ENCODE measurements around the gene TRAF1.
A peak's percentile ranks its signal among the peaks of the same experiment; 100 is the strongest.

TRAF1 gene

DNA sequence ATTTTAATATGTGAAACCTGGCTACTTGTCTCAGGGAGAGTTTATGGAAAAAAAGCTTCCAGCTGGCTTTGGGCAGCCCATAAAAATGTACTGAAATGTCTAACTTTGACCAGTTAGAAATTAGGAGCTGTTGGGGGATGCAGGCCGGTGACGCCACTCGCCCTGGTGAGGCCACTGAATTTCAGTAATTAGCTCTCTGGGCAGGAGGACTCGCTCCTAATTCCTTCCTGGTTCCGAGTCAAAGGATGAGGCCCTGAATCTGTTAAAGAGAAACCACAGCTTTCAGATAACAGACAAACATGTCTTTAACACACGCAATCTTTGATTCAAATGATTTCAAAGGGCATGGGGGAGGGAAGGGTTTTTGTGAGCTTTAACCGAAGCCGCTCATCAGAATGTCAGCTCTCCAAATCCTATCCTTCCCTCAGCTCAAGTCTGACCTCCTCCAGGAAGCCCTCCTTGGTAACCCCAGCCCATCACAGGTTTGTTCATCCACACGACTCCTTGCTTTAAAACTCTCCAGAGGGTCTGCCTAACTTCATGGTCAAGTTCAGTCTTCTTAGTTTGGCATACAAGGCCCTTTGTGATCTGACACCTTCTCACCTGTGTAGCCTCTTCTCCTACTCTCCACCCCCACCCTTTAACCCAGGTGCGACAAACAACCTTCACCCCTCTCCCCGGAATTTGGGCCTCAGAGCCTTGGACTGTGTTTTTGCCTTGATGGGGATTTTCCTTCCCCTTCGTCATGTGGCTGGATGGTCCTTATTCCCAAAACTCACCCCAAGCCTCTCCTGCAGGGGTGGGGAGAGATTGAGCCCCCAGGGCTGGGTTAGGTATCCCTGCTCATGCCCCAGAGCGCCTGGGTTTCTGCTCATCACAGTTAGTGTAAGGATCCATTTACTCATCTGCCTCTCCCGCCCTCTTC, 36.0 kb downstream of the TRAF1 start:
- DNase-seq (ENCODE audit: low spot score) = no peak

DNA sequence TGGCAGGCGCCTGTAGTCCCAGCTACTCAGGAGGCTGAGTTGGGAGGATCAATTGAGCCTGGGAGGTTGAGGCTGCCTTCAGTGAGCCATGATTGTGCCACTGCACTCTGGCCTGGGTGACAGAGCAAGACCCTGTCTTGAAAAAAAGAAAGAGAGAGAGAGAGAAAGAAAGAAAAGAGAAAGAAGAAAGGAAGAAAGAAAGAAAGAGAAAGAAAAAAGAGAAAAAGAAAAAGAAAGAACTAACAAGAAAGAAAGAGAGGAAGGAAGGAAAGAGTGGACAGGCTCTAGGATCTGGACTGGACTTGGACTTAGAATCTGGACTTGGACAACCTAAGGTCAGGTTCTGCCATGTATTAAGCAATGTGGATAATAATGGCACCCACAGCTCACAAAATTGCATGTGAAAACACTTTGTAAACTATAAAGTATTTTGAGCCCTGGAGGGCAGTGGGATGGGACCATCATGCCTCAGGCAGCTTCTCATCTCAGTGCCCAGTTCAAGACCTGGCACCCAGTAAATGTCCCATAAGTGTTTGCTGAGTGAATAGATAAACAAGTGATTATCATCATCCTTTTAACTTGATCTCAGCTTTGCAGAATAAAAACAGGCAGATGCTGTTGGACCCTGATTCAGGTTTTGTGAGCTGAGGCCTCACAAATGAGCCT, 36.9 kb downstream of the TRAF1 start:
- DNase-seq (ENCODE audit: low spot score) = no peak

DNA sequence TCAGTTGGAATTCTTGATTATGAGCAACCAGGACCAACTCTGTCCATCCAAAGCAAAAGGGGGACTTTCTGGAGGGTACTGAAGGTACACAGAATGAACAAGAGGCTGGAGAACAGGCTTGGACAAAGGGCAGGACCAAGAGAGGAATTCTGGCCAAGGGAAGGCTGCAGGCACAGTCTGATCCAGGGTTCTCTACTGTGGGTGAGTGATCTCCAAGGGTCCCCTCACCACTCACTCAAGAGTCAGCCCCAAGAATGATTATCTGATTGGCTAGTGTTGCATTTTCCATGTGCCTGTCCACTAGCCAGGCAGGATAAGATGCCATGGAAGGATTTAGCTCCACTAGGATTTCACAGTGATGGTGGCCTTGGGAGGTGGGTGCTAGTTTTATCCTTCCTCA, 38.0 kb downstream of the TRAF1 start:
- no peak for DNase-seq (ENCODE audit: low spot score)

DNA sequence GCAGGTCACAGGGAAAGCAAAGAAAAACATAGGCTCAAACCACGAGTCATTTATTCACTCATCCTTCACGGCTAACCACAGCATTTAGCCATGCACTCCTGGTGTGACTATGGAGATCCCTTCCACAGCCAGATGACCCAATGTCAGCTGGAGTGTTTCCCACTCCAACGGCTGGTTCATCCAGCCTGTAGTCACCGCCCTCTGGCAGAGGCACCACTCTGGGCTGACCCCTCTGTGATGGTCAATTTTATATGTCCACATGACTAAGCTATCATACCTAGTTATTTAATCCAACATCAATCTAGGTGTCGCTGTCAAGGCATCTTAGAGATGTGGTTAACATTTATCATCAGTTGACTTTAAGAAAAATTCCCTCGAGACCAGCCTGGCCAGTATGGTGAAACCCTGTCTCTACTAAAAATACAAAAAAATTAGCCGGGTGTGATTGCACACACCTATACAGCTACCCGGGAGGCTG, 40.1 kb downstream of the TRAF1 start:
- DNase-seq (ENCODE audit: low spot score) = no peak

DNA sequence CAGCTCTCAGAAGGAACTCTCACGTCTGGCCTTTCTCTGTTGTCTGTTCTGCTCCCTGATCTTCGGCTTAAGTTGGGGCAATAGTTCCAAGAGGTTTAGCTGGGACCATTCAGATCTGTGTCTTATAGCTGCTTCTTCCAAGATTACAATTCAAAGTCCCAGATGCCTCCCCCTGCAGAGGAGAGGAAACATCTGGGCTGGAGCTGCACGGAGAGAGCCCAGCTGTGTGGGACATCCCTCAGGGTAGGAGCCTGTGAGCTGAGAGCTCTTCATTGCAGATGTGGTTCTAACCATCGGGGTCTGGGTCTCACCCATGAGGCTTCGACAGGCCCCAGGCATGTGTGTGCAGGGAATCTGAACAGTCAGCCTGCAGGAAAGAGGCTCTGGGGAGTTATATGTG, 40.6 kb downstream of the TRAF1 start:
- DNase-seq (ENCODE audit: low spot score) = no peak

DNA sequence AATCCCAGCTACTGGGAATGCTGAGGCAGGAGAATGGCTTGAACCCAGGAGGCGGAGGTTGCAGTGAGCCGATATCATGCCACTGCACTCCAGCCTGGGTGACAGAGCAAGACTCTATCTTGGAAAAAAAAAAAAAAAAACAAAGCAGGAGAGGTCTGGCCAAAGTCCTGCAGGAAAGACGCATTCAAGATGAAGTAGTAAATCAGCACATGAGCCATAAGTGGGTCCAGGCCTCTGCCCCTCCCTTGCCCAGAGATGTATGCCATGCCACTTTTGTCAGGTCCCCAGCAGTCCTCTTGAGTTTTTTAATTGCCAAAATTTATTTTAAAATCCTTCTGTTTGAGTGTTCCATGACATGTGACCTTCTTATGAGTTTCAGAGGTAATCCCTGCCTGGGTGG, 41.1 kb downstream of the TRAF1 start:
- DNase-seq (ENCODE audit: low spot score) = no peak

DNA sequence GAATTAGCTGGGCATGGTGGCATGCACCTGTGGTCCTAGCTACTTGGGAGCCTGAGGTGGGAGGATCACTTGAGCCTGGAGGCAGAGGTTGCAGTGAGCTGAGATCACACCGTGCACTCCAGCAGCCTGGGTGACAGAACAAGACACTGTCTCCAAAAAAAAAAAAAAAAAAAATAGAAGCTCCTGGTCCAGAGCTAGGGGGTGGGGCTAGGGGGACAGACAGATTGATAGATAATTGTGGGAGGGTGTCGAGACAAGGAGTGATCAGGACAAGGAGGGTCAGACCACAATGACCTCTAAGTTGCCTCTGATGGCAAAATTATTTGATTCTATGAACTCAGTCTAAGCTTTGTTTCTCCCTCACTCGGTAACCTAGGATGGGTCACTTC, 43.0 kb downstream of the TRAF1 start:
- no peak for DNase-seq (ENCODE audit: low spot score)

DNA sequence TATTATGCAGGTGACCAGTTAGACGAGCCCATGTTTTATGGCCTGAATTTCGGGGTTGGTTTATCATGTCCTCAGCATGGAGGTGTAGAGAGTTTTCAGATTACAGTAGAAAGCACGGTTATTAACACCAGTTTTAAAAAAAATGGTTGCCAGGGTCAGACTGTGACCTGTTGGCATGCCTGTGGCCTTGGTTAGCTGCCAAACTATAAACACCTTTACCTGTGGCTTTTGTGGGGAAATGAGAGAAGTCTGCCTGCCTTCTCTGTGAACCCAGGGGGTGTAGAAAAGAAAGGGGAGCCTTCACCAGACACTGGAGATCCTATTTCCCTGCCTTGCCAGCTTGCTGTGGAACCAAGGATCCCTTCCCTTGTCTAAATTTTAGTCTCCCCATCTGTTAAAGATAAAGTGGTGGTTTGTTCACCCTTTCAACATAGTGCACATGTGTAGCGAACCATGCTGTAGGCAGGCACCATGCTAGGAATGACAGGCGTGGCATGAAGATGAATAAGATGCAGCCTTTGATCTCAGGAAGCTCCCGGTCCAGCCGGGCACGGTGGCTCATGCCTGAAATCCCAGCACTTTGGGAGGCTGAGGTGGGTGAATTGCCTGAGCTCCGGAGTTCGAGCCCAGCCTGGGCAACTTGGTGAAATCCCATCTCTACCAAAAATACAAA, 43.5 kb downstream of the TRAF1 start:
- DNase-seq (ENCODE audit: low spot score) = no peak

DNA sequence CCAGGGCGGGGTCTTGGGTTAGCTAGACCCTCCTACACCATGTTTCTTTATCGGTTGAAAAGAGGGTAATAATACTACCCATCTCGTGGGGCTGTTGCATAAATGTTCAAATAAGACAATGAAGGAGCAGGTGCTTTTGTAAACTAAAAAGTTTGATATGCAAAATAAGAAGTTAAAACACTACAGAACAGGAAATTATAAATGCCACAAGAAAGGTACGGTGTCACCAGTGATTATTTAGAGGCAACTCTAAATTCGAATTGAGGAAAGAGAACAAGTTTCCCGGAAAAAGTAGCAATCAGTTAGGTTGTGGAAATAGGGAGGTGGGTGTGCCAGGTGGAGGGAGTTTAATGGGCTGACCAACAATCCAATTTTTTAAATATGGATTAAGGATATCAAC, 47.1 kb downstream of the TRAF1 start:
- no peak for DNase-seq (ENCODE audit: low spot score)

DNA sequence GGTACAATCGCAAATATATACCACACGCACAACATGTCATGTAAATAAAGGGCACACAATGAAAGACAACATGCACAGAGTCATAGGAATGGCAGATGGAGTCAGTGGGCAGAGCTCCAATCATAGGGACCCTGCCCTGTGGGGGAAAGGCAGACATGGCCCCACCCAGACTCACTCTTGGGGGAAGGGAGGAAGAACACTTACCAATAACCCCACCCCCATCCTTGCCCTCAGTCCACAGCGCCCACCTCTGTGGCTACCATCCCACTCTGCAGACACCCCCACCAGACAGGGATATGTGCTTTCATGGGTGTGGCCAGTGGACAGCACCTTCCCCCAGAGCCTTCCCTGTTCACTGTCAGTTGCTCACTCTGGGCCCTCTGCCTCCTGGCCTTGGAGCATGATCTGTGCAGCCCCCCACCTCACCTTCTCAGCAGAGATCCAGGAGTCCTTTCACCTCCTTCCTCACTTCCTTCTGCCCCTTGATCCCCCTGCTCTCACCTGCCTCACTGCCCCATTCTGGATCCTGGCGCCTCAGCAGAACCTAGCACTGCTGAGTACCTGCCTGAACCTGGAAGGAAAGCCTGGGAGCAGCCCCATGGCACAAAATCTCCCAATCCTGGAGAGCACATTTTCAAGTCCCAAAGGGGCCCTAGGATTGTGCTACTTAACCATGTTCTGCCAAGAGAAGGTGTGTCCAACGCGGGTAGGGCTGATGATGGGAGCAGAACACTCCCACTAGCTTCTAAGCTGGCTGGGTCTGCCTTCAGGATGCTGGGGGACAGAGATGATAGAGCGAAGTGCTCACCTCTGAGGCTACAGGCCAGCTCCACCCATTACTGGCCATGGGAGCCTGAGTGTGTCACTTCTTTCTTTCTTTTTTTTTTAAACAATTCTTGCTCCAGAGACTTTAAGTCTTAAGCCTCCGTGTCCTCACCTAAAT, 48.1 kb downstream of the TRAF1 start:
- DNase-seq (ENCODE audit: low spot score) = no peak

DNA sequence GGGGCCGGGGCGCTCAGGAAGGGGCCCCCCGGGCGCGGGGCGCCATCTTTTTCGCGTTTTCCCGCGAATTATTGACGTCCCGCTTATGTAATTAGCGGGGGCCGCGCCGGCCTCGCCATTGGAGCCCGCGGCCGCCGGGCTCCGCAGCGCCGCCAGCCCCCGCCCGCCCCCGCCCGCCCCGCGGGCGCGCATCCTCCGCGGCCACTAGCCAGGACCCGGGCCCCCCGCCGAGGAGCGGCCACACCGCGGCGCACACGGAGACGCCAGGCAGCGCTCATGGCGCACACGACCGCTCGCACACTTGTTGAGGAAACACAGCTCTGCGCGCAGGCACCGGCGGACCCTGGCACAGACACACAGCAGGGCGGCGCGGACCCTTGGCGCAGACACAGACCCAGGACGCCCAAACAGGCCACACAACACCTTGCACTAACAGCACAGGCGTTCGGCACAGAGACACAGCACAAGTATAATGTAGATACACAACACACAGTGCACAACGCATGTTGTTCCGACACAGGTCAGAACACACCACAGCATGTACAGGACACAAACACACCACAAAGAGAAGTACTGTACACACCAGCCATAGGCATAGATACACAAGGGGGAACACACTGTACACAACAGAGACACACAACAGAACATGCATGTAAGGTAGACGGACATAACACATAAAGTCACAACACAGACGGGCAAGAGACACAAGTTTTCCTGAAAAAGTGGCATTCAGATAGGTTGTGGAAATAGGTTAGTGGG, 49.1 kb downstream of the TRAF1 start:
- peak; percentile 78 for DNase-seq (ENCODE audit: low spot score)

DNA sequence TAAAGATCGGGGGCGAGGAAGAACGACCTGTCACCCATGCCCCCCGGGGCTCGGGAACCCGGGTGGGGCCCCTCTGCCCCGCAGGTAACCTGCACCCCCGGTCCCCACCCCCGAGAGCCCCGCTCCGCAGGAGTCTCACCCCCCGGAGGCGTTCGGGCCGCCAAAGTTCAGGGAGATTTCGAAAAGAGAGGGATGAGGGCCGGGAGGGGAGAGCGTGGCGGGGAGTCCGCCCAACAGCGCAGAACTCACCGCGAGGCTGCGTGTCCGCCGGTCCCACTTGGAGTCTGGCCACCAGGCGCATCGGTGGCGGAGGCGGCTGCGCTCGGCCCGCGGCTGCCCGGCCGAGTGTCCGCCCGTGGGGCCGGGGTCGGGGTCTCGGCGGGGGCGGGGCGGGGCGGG, 49.8 kb downstream of the TRAF1 start, which contains the start of gene PHF19:
Gene PHF19, minus strand, starts transcription at position 347 of the 399 bp plus-strand sequence. CDS start 2,447 bp downstream, outside the sequence.
- DNase-seq (ENCODE audit: low spot score) = no peak

DNA sequence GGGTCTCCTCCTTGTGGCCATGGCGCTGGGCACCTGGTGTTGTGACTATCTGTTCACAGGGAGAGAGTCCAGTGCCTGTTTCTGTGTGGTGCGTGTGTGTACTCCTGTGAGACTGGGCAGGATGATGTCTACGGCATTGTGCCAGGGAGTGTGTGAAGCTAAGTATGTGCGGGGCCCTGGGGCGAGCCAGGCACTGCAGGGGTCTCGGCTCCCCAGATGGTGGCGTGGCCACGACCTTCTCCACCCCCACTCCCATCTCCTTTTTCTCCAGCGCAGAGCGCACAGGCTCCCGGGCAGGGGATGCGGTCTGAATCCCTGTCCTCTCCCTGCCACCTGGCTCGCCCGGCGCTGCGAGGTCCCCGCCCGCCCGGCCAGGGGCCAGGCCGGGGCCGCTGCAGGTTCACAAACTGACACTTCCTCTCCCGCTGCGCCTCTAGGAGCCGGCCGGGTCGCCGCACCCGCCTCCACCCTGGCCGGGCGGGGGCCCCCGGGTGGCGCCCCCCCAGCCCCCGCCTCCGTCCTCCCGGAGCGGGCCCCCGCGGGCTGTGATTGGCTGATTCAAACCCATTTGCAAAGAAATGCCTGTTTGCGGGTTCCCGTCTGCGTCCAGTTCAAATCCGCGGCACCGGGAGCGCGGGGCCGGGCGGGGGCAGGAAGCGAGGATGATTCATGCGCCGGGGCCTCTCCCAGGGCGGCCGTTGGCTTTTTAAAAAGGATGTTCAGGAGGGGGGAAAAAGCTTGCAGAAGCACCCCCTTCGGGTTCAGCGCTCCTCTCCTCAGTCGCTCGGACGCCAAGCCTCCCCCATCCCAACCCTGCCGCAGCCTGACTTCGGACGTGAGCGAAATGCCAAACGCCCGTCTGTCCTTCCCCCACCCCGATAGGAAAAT, 50.4 kb downstream of the TRAF1 start:
- DNase-seq (ENCODE audit: low spot score) = peak; percentile 71

DNA sequence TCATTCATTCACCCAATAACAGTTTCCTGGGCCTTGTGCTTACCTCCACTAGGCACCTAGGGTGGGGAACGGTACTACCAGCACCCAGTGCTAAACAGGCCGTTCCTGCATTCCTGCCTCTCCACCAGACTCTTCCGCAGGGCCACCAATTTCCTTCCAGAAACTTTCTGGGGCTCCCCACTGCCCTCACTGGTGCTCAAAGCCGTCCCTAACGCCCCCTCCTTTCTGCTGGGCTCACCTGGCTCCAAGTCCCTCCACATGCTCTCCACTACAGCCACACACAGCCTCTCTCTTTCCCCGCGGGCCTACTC, 51.0 kb downstream of the TRAF1 start:
- no peak for DNase-seq (ENCODE audit: low spot score)

DNA sequence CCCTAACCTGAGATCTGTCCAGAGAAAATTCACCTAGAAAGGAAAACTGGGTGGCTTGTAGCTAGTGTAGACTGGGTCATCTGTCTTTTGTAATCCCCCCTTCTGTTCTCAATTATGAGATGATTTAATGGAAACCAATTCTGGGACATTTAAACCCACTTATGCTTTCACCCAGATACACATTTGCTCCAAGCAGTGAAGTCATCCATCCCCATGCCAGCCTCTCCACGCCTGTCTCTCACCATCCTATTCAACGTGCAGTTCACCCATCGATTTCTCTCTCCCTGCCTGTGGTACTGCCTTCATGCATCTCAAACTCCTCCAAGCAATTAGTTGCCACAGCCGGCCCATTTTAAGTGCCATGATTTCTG, 51.4 kb downstream of the TRAF1 start:
- DNase-seq (ENCODE audit: low spot score) = no peak

DNA sequence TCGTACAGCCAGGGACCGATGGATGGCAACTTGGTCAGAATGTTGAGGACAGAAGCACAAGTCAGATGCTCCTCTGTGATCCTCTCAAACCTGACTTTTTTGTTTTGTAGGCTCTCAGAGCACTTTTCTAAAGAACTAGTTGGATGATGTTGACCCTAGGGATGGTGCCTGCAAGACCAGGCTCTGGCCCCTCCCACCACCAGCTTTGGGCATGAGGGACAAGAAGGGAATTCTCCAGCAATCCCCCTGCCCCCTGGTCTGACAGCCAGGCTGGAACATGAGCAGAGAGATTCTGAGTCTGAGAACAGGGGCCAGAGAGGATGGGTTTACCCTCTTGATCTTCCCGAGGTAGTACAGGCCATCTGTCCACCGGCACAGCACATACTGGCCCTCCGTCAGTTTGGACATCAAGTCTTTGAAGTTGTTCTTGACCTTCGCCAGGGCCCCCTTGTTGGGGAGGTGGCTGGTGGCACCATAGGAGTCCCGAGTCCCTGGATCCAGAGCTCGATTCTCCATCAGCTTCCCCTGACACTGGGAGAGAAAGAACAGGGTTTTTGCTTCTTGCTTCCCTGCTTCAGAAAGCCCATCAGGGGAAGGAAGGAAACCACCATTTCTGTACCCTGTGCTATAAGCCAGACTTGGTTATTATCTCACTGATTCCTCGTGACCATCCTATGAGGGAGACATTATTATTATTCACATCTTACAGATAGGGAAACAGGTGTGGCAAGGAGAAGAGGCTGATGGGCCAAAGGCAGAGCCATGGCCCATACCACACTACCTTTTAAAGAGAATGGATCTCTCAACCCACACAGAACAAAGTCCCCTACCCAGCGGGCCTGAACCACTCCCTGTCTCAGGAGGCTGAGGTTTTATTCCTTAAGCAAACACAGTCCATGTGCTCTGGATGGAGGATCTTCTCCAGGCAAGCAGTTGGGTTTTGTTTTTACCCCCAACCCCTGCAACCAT, 52.1 kb downstream of the TRAF1 start:
- no peak for DNase-seq (ENCODE audit: low spot score)

DNA sequence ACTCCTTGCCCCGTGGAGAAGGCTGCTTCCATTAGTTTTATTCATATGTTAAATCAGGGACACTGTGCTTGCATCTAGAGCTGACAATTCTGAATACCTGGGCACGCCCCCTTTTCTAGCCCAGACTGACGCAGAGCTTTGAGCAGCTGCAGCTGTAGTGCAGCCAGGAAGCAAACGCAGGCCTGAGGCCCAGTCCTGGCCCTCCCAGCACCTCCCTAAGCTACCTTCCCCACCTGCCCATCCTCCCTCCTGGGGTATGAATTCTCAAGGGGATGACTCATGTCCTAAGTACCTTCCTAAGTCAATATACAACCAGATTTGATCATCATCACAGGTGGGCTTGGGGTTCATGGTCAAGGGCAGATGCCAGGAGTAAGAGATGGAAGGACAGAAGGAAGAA, 53.1 kb downstream of the TRAF1 start:
- no peak for DNase-seq (ENCODE audit: low spot score)

DNA sequence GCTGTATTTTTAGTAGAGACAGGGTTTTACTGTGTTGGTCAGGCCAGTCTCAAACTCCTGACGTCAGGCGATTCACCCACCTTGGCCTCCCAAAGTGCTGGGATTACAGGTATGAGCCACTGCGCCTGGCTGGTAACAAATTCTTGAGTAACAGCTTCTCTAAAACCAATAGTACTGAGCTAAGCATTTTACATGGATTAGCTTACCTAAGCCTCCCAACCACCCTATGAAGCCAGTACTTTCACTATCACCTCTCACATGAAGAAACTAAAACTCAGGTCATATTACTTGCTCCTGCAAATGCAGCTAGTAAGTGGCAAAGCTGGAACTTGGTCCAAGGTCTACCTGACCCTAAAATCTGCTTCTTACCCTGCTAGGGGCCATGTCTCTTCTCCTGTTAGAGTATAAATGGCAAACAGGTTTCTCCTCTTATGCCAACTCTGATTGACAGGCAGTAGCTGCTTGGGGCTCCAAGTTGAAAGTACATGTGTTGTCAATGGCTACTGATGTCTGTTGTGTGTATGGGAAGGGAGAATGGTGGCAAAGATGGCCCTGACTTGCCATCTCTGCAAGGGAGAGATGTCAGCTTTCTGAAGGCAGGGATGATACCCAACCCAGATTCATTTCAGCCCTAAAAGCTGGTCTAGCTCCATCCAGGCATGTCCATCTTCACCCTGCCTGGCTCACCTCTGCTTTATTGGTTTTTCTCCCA, 53.6 kb downstream of the TRAF1 start:
- DNase-seq (ENCODE audit: low spot score) = no peak
